Suprapubic skin (tissue), 3 donors: Measurements from ENCODE around the gene CA5B.

Experiments
- CTCF ChIP-seq, 2 donors: fragments of 200-600 bp in 1 of 2; fragments of 450-650 bp in 1 of 2; sonication (generic) in 1 of 2; IDR thresholded peaks; one replicate each; pipeline ENCODE4 v1.5.1; 2016 to 2019; ENCODE audit warnings: antibody characterized with exemption in 2 of 2, mild to moderate bottlenecking in 1 of 2, moderate library complexity in 1 of 2
- POLR2A ChIP-seq, 2 donors: fragments of 450-650 bp; IDR thresholded peaks; one replicate each; pipeline ENCODE4 v1.6.1; 2017; ENCODE audit warnings: antibody characterized with exemption in 2 of 2, mild to moderate bottlenecking in 2 of 2, moderate library complexity in 2 of 2

DNA sequence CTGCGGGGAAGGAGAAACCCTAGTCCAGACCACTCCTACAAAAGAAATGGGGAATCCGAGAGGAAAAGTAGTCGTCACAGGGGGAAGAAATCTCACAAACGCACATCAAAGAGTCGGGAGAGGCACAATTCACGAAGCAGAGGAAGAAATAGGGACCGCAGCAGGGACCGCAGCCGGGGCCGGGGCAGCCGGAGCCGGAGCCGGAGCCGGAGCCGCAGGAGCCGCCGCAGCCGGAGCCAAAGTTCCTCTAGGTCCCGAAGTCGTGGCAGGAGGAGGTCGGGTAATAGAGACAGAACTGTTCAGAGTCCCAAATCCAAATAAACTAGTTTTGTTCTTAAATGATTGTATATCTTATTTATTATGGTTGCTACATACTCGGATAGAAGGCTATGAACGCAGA lies 84.9 kb downstream of the CA5B start:
- TF ChIP-seq POLR2A (IDR thresholded peaks at IDR 0.05) = no peak
- TF ChIP-seq CTCF (IDR thresholded peaks at IDR 0.05) = no peak
